ENCODE measurements around the gene CCDC7. TPM values are rescaled to one million over a fixed set of nuclear protein-coding genes. Genes with fewer than 3 reads are reported as not detected.
"Not testable (repeated sequence)": the region's sequence is repeated elsewhere in the genome, so short reads cannot be mapped to it uniquely, and the experiment has no call there.

CCDC7 gene
- total and polyA plus RNA-seq, 2 experiments from 2014 or later = 2.2 TPM

- TF ChIP-seq EZH2 (IDR thresholded peaks at IDR 0.05; ENCODE audit: insufficient read depth, poor library complexity, severe bottlenecking) = no peak
- no peak for TF ChIP-seq EZH2phosphoT487 (IDR thresholded peaks at IDR 0.05; ENCODE audit: insufficient read depth, low read depth)
These were observed 25.3 kb downstream of the CCDC7 start for GRCh38 chr10:32471232-32471631.

GRCh38 chr10:32477499-32477898, 31.6 kb downstream of the CCDC7 start:
- H3K4me1 ChIP-seq (ENCODE audit: insufficient read depth) = no peaks in the 10 kb centered on the region
- no peaks in the 10 kb centered on the region for H3K79me2 ChIP-seq (ENCODE audit: insufficient read depth)
- H3K27me3 ChIP-seq (replicated peaks; ENCODE audit: insufficient read depth) = no peaks in the 10 kb centered on the region
- 100% methylated on average over 1 of the region's 1 CpG for WGBS, 2 experiments (ENCODE audit: low coverage in 1 of 2, low lambda C conversion rate in 2 of 2, missing lambda C conversion rate in 2 of 2)
- no peak overlapping the region for H2AFZ ChIP-seq
- no peaks in the 10 kb centered on the region for H3K9me3 ChIP-seq (ENCODE audit: low read depth)
- no peaks in the 10 kb centered on the region; the same call in 1 of the 2 replicates for H3K9me2 ChIP-seq (ENCODE audit: insufficient read depth)
- DNase-seq = no peak
- H3F3A ChIP-seq (ENCODE audit: insufficient read depth) = no peaks in the 10 kb centered on the region
- in situ Hi-C loops (cut with MboI) = no loop called here
- no peak overlapping the region for H3K27ac ChIP-seq
- no peaks in the 10 kb centered on the region for H4K20me1 ChIP-seq (ENCODE audit: insufficient read depth)
- TF ChIP-seq EZH2 (IDR thresholded peaks at IDR 0.05; ENCODE audit: insufficient read depth, poor library complexity, severe bottlenecking) = no peak
- TF ChIP-seq EZH2phosphoT487 (IDR thresholded peaks at IDR 0.05; ENCODE audit: insufficient read depth, low read depth) = no peak
- H3K4me3 ChIP-seq = no peak overlapping the region
- no peak overlapping the region for H3K9ac ChIP-seq
- H3K4me2 ChIP-seq (ENCODE audit: unreplicated experiment) = no peak overlapping the region
- peaks cover 9% of the 10 kb centered on the region for H3K36me3 ChIP-seq (ENCODE audit: low read depth)

More at GRCh38 chr10:32471232-32471631, 25.3 kb downstream of the CCDC7 start:
- H3K9me2 ChIP-seq (ENCODE audit: insufficient read depth) = no peaks in the 10 kb centered on the region
- no peak overlapping the region for H3K9ac ChIP-seq
- no peaks in the 10 kb centered on the region for H3K79me2 ChIP-seq (ENCODE audit: insufficient read depth)
- no peaks in the 10 kb centered on the region; the same call in 1 of the 2 replicates for H3K36me3 ChIP-seq (ENCODE audit: low read depth)
- H2AFZ ChIP-seq = no peak overlapping the region
- WGBS, 2 experiments (ENCODE audit: low coverage in 1 of 2, low lambda C conversion rate in 2 of 2, missing lambda C conversion rate in 2 of 2) = 97 to 100% methylated on average over 1 of the region's 1 CpG
- H4K20me1 ChIP-seq (ENCODE audit: insufficient read depth) = no peaks in the 10 kb centered on the region
- no peaks in the 10 kb centered on the region for H3K27me3 ChIP-seq (replicated peaks; ENCODE audit: insufficient read depth)
- H3K4me3 ChIP-seq = no peak overlapping the region
- H3K4me2 ChIP-seq (ENCODE audit: unreplicated experiment) = no peak overlapping the region
- H3K9me3 ChIP-seq (ENCODE audit: low read depth) = no peaks in the 10 kb centered on the region
- no peak overlapping the region for H3K27ac ChIP-seq
- in situ Hi-C loops (cut with MboI) = no loop called here
- H3K4me1 ChIP-seq (ENCODE audit: insufficient read depth) = no peaks in the 10 kb centered on the region
- DNase-seq = no peak
- H3F3A ChIP-seq (ENCODE audit: insufficient read depth) = no peaks in the 10 kb centered on the region

GRCh38 chr10:32481606-32482005, 35.7 kb downstream of the CCDC7 start:
- no peaks in the 10 kb centered on the region for H3K4me1 ChIP-seq (ENCODE audit: insufficient read depth)
- no peak overlapping the region for H3K4me3 ChIP-seq
- no peaks in the 10 kb centered on the region; the same call in 1 of the 2 replicates for H3K79me2 ChIP-seq (ENCODE audit: insufficient read depth)
- in situ Hi-C loops (cut with MboI) = no loop called here
- no peaks in the 10 kb centered on the region for H4K20me1 ChIP-seq (ENCODE audit: insufficient read depth)
- no peaks in the 10 kb centered on the region for H3K9me3 ChIP-seq (ENCODE audit: low read depth)
- H3K27ac ChIP-seq = no peak overlapping the region
- no peak overlapping the region for H2AFZ ChIP-seq
- H3K27me3 ChIP-seq (replicated peaks; ENCODE audit: insufficient read depth) = no peaks in the 10 kb centered on the region
- H3K9ac ChIP-seq = no peak overlapping the region
- H3K36me3 ChIP-seq (ENCODE audit: low read depth) = peaks cover 9% of the 10 kb centered on the region
- H3K4me2 ChIP-seq (ENCODE audit: unreplicated experiment) = no peak overlapping the region
- no peaks in the 10 kb centered on the region for H3F3A ChIP-seq (ENCODE audit: insufficient read depth)
- no peak for DNase-seq
- H3K9me2 ChIP-seq (ENCODE audit: insufficient read depth) = no peaks in the 10 kb centered on the region; the same call in 1 of the 2 replicates
- TF ChIP-seq EZH2phosphoT487 (IDR thresholded peaks at IDR 0.05; ENCODE audit: insufficient read depth, low read depth) = no peak

- H3F3A ChIP-seq (ENCODE audit: insufficient read depth); H3K4me2 ChIP-seq (ENCODE audit: unreplicated experiment); H3K9ac ChIP-seq; H2AFZ ChIP-seq; H3K36me3 ChIP-seq (ENCODE audit: low read depth); DNase-seq; H3K27me3 ChIP-seq (replicated peaks; ENCODE audit: insufficient read depth); in situ Hi-C loops (cut with MboI); H4K20me1 ChIP-seq (ENCODE audit: insufficient read depth); H3K4me3 ChIP-seq; H3K4me1 ChIP-seq (ENCODE audit: insufficient read depth); H3K9me3 ChIP-seq (ENCODE audit: low read depth); H3K9me2 ChIP-seq (ENCODE audit: insufficient read depth); H3K27ac ChIP-seq; H3K79me2 ChIP-seq (ENCODE audit: insufficient read depth): not testable (repeated sequence)
These were observed 37.1 kb downstream of the CCDC7 start for GRCh38 chr10:32483019-32483502.

- H3F3A ChIP-seq (ENCODE audit: insufficient read depth); H3K4me3 ChIP-seq; H3K9ac ChIP-seq; H2AFZ ChIP-seq; H3K27me3 ChIP-seq (replicated peaks; ENCODE audit: insufficient read depth); H3K4me2 ChIP-seq (ENCODE audit: unreplicated experiment); H4K20me1 ChIP-seq (ENCODE audit: insufficient read depth); H3K79me2 ChIP-seq (ENCODE audit: insufficient read depth); H3K9me3 ChIP-seq (ENCODE audit: low read depth); H3K4me1 ChIP-seq (ENCODE audit: insufficient read depth); in situ Hi-C loops (cut with MboI); DNase-seq; H3K36me3 ChIP-seq (ENCODE audit: low read depth); H3K9me2 ChIP-seq (ENCODE audit: insufficient read depth); H3K27ac ChIP-seq: not testable (repeated sequence)
- 97 to 98% methylated on average over 10 of the region's 10 CpGs for WGBS, 2 experiments (ENCODE audit: low coverage in 1 of 2, low lambda C conversion rate in 2 of 2, missing lambda C conversion rate in 2 of 2)
These were observed 42.1 kb downstream of the CCDC7 start for GRCh38 chr10:32488038-32488437.

Measured in GM23248 (cell line).